Astrocyte (in vitro differentiated cells and primary cell): ENCODE measurements around the gene ANO2.

Source experiments
- CTCF ChIP-seq: IDR thresholded peaks from 2 replicates; pipeline ENCODE4 v1.5.1; 2011; ENCODE audit warnings: low read depth, mild to moderate bottlenecking, inconsistent platforms, low read length, moderate library complexity; ENCODE audit not compliant: insufficient read depth
- EZH2 ChIP-seq: IDR thresholded peaks from 2 replicates; pipeline ENCODE4 v1.6.1; 2012; ENCODE audit warnings: mild to moderate bottlenecking, low read length, inconsistent platforms; ENCODE audit not compliant: insufficient read depth

- no peak for TF ChIP-seq CTCF
- TF ChIP-seq EZH2: no peak
These were observed 380 bp downstream of the ANO2 start for GRCh38 chr12:5944688-5945070.
